GM23338 (cell line): ENCODE measurements around the gene PIP5K1A. TPM values are rescaled to one million over a fixed set of nuclear protein-coding genes. Genes with fewer than 3 reads are reported as not detected.

ENCODE experiments used
- CREB1 ChIP-seq: fragments of 250-450 bp; sonication (Bioruptor Pico); IDR thresholded peaks from 2 replicates; pipeline ENCODE4 v1.5.0; 2020; ENCODE audit warnings: low read depth, mild to moderate bottlenecking, moderate library complexity
- CTCF ChIP-seq, 2 experiments: fragments of 200-600 bp in 1 of 2; sonication (generic) in 1 of 2; conservative IDR thresholded peaks; 2 replicates each; pipeline versions ENCODE4 v1.5.1 to v1.6.1; 2016 to 2017; ENCODE audit warnings: antibody characterized with exemption in 2 of 2, low read depth in 2 of 2, mild to moderate bottlenecking in 2 of 2, moderate library complexity in 1 of 2
- EZH2 ChIP-seq: fragments of 200-600 bp; sonication (generic); IDR thresholded peaks from one replicate; pipeline ENCODE4 v1.8.0; 2017; ENCODE audit warnings: antibody characterized with exemption, mild to moderate bottlenecking, low read depth; ENCODE audit not compliant: unreplicated experiment
- JUNB ChIP-seq: IDR thresholded peaks from one replicate; pipeline ENCODE4 v1.6.1; 2016; ENCODE audit warnings: antibody characterized with exemption; ENCODE audit not compliant: unreplicated experiment
- NANOG ChIP-seq: IDR thresholded peaks from 2 replicates; pipeline ENCODE4 v1.6.1; 2016; ENCODE audit warnings: antibody characterized with exemption, borderline replicate concordance
- STAT1 ChIP-seq: IDR thresholded peaks from one replicate; pipeline ENCODE4 v1.6.1; 2016; ENCODE audit warnings: antibody characterized with exemption; ENCODE audit not compliant: unreplicated experiment
- ZNF114 ChIP-seq: fragments of 250-450 bp; sonication (Bioruptor Pico); IDR thresholded peaks from 2 replicates; pipeline ENCODE4 v1.5.0; 2020; ENCODE audit warnings: mild to moderate bottlenecking, moderate library complexity
- ZNF331 ChIP-seq: fragments of 250-450 bp; sonication (Bioruptor Pico); IDR thresholded peaks from 2 replicates; pipeline ENCODE4 v1.5.0; 2020; ENCODE audit warnings: low read depth, mild to moderate bottlenecking, moderate library complexity
- ZNF462 ChIP-seq: fragments of 250-450 bp; sonication (Bioruptor Pico); IDR thresholded peaks from 2 replicates; pipeline ENCODE4 v1.5.0; 2020; ENCODE audit warnings: mild to moderate bottlenecking, moderate library complexity
- polyA plus RNA-seq: library from polyadenylated mRNA; unstranded; fragments of >200 nt; fragmentation: Nextera tagmentation; extraction: Ambion mirVana; gene quantifications from 2 replicates; pipeline ENCODE4 v1.2.1, GENCODE V29; 2016
- total RNA-seq: library from RNA; depleted of rRNA; stranded (reverse); fragments of >200 nt; shearing (Covaris generic); gene quantifications from 2 replicates; pipeline ENCODE4 v1.2.3, GENCODE V29; 2014

Gene PIP5K1A
- total and polyA plus RNA-seq, 2 experiments from 2014 or later, result 23.2 to 63.3 TPM

- TF ChIP-seq ZNF462 (CRISPR knock-in tag) (no peak), ZNF114 (CRISPR knock-in tag) (no peak), ZNF331 (CRISPR knock-in tag) (no peak), CREB1 (no peak), EZH2 (no peak), NANOG (no peak), JUNB (no peak), STAT1 (no peak), CTCF (conservative IDR thresholded peaks at IDR 0.05; ENCODE audit: low read depth in 2 of 2) (no peak)
Measured at GRCh38 chr1:151159373-151159772, 39.0 kb upstream of the PIP5K1A start (continued).
